PFSK-1 (cell line): ENCODE data around the gene ST6GALNAC2.

ENCODE experiments used
- FOXP2 ChIP-seq: optimal IDR thresholded peaks from 2 replicates; pipeline ENCODE3; 2011; ENCODE audit warnings: borderline replicate concordance, control low read depth, inconsistent platforms; ENCODE audit not compliant: insufficient read depth; ENCODE audit errors: extremely low read length, extremely low read depth
- POLR2AphosphoS5 ChIP-seq: IDR thresholded peaks from 2 replicates; pipeline ENCODE4 v1.6.1; 2012; ENCODE audit warnings: low read depth, mild to moderate bottlenecking, control low read depth, low read length, moderate library complexity
- REST ChIP-seq, 2 experiments: IDR thresholded peaks; 2 replicates each; pipeline versions ENCODE4 v1.6.1 to v1.8.0; 2011 to 2012; ENCODE audit warnings: low read depth in 2 of 2, low read length in 2 of 2, control low read depth in 1 of 2, inconsistent platforms in 1 of 2, mild to moderate bottlenecking in 1 of 2, moderate library complexity in 1 of 2; ENCODE audit not compliant: insufficient read depth in 1 of 2
- SIN3A ChIP-seq: IDR thresholded peaks from 2 replicates; pipeline ENCODE4 v1.6.1; 2012; ENCODE audit warnings: mild to moderate bottlenecking, low read length, moderate library complexity, borderline replicate concordance; ENCODE audit not compliant: insufficient read depth
- TAF1 ChIP-seq: IDR thresholded peaks from 2 replicates; pipeline ENCODE4 v1.6.1; 2012; ENCODE audit warnings: low read length, control low read depth, borderline replicate concordance; ENCODE audit not compliant: insufficient read depth

ST6GALNAC2 gene

GRCh38 chr17:76528528-76529223, 57.0 kb downstream of the ST6GALNAC2 start:
- TF ChIP-seq TAF1 (no peak), FOXP2 (no peak), REST (IDR thresholded peaks at IDR 0.05; ENCODE audit: insufficient read depth in 1 of 2, low read depth in 2 of 2, low read length in 2 of 2) (no peak), POLR2AphosphoS5 (no peak), SIN3A (no peak)

- TF ChIP-seq REST (IDR thresholded peaks at IDR 0.05; ENCODE audit: insufficient read depth in 1 of 2, low read depth in 2 of 2, low read length in 2 of 2): no peak
- no peak for TF ChIP-seq FOXP2
- no peak for TF ChIP-seq SIN3A
- TF ChIP-seq TAF1: no peak
- TF ChIP-seq POLR2AphosphoS5: no peak
Observed at GRCh38 chr17:76528156-76528527, 57.5 kb downstream of the ST6GALNAC2 start.

- no peak for TF ChIP-seq TAF1
- TF ChIP-seq POLR2AphosphoS5: no peak
- no peak for TF ChIP-seq SIN3A
- no peak for TF ChIP-seq REST (IDR thresholded peaks at IDR 0.05; ENCODE audit: insufficient read depth in 1 of 2, low read depth in 2 of 2, low read length in 2 of 2)
- peak; percentile 55 for TF ChIP-seq FOXP2
Observed at GRCh38 chr17:76527430-76528111, 58.1 kb downstream of the ST6GALNAC2 start.

- TF ChIP-seq POLR2AphosphoS5 (no peak), TAF1 (no peak), REST (IDR thresholded peaks at IDR 0.05; ENCODE audit: insufficient read depth in 1 of 2, low read depth in 2 of 2, low read length in 2 of 2) (no peak), SIN3A (no peak), FOXP2 (no peak)
Observed at GRCh38 chr17:76524598-76525512, 60.8 kb downstream of the ST6GALNAC2 start.
